ENCODE data around the gene IL10RB.
"Not testable (repeated sequence)": the region's sequence is repeated elsewhere in the genome, so short reads cannot be mapped to it uniquely, and the experiment has no call there.

The IL10RB gene

GRCh38 chr21:33314111-33314510, 47.9 kb downstream of the IL10RB start:
- peak; percentile 24 for DNase-seq
- in situ Hi-C loops (cut with HindIII; ENCODE audit: low pct_ligation_motif_present, low sequenced_read_pairs): no loop called here

GRCh38 chr21:33315946-33316710, 50.0 kb downstream of the IL10RB start:
- in situ Hi-C loops (cut with HindIII; ENCODE audit: low pct_ligation_motif_present, low sequenced_read_pairs): no loop called here

More at GRCh38 chr21:33314111-33314510, 47.9 kb downstream of the IL10RB start:
- H3K36me3 ChIP-seq (replicated peaks): no peaks in the 10 kb centered on the region
- TF ChIP-seq CTCF (IDR thresholded peaks at IDR 0.05; ENCODE audit: low read depth, low read length, missing control alignments): no peak
- no peak overlapping the region for H3K4me3 ChIP-seq (ENCODE audit: low read depth, low read length)
- no peaks in the 10 kb centered on the region for H3K27me3 ChIP-seq (replicated peaks)
- H3K27ac ChIP-seq: no peak overlapping the region

GRCh38 chr21:33317145-33317544, 51.0 kb downstream of the IL10RB start:
- Histone ChIP-seq H3K4me3 (ENCODE audit: low read depth, low read length) (no peak overlapping the region), H3K36me3 (replicated peaks) (no peaks in the 10 kb centered on the region), H3K27ac (no peak overlapping the region), H3K27me3 (replicated peaks) (no peaks in the 10 kb centered on the region)
- in situ Hi-C loops (cut with HindIII; ENCODE audit: low pct_ligation_motif_present, low sequenced_read_pairs): no loop called here
- no peak for TF ChIP-seq CTCF (IDR thresholded peaks at IDR 0.05; ENCODE audit: low read depth, low read length, missing control alignments)
- no peak for DNase-seq

More at GRCh38 chr21:33315946-33316710, 50.0 kb downstream of the IL10RB start:
- Histone ChIP-seq H3K27ac (no peak overlapping the region), H3K4me3 (ENCODE audit: low read depth, low read length) (no peak overlapping the region), H3K27me3 (replicated peaks) (no peaks in the 10 kb centered on the region), H3K36me3 (replicated peaks) (no peaks in the 10 kb centered on the region)
- no peak for TF ChIP-seq CTCF (IDR thresholded peaks at IDR 0.05; ENCODE audit: low read depth, low read length, missing control alignments)
- DNase-seq: no peak

- no peak for DNase-seq
- no peak overlapping the region for H3K4me3 ChIP-seq (ENCODE audit: low read depth, low read length)
- TF ChIP-seq CTCF (IDR thresholded peaks at IDR 0.05; ENCODE audit: low read depth, low read length, missing control alignments): no peak
- in situ Hi-C loops (cut with HindIII; ENCODE audit: low pct_ligation_motif_present, low sequenced_read_pairs): no loop called here
- no peaks in the 10 kb centered on the region for H3K27me3 ChIP-seq (replicated peaks)
- H3K36me3 ChIP-seq (replicated peaks): no peaks in the 10 kb centered on the region
- H3K27ac ChIP-seq: no peak overlapping the region
These were observed 51.8 kb downstream of the IL10RB start for GRCh38 chr21:33317786-33318486.

GRCh38 chr21:33321005-33321404, 54.8 kb downstream of the IL10RB start:
- DNase-seq; H3K27ac ChIP-seq; in situ Hi-C loops (cut with HindIII; ENCODE audit: low pct_ligation_motif_present, low sequenced_read_pairs); H3K4me3 ChIP-seq (ENCODE audit: low read depth, low read length); H3K27me3 ChIP-seq (replicated peaks); H3K36me3 ChIP-seq (replicated peaks): not testable (repeated sequence)

- H3K36me3 ChIP-seq (replicated peaks); H3K27ac ChIP-seq; DNase-seq; H3K4me3 ChIP-seq (ENCODE audit: low read depth, low read length); in situ Hi-C loops (cut with HindIII; ENCODE audit: low pct_ligation_motif_present, low sequenced_read_pairs); H3K27me3 ChIP-seq (replicated peaks): not testable (repeated sequence)
These were observed 57.4 kb downstream of the IL10RB start for GRCh38 chr21:33323610-33324009.

Data from brain microvascular endothelial cell (primary cell).